HG02642 (cell line): ENCODE measurements around the gene BPIFB4.
"Not testable (repeated sequence)": the region's sequence is repeated elsewhere in the genome, so short reads cannot be mapped to it uniquely, and the experiment has no call there.

Experiments used
- ATAC-seq: cut with Tn5 transposase; IDR thresholded peaks from one replicate; pipeline ENCODE4 v1.9.1; 2021; ENCODE audit warnings: mild to moderate bottlenecking; ENCODE audit not compliant: unreplicated experiment, poor library complexity

The BPIFB4 gene

GRCh38 chr20:33079259-33079658 is at the start of gene BPIFB4:
Gene BPIFB4 (plus strand): TSS chr20:33079643. CDS start chr20:33081527, 1,884 bp downstream.
- no peak for ATAC-seq

GRCh38 chr20:33030076-33030475 is 49.4 kb upstream of the BPIFB4 start:
- no peak for ATAC-seq

GRCh38 chr20:33030569-33030968 is 48.9 kb upstream of the BPIFB4 start:
- ATAC-seq: no peak

GRCh38 chr20:33031531-33031930 is 47.9 kb upstream of the BPIFB4 start, which contains the start of gene BPIFB6:
Gene BPIFB6 (plus strand): TSS chr20:33031648. CDS start chr20:33031648, 0 bp downstream.
- no peak for ATAC-seq

- ATAC-seq: no peak
These were observed 46.9 kb upstream of the BPIFB4 start for GRCh38 chr20:33032555-33032954.

GRCh38 chr20:33033381-33033780 is 46.1 kb upstream of the BPIFB4 start:
- no peak for ATAC-seq

- ATAC-seq: no peak
These were observed 45.3 kb upstream of the BPIFB4 start for GRCh38 chr20:33034115-33034514.

- no peak for ATAC-seq
These were observed 44.4 kb upstream of the BPIFB4 start for GRCh38 chr20:33034901-33035492.

- no peak for ATAC-seq
These were observed 42.0 kb upstream of the BPIFB4 start for GRCh38 chr20:33037456-33037855.

GRCh38 chr20:33038243-33038642 is 41.2 kb upstream of the BPIFB4 start:
- no peak for ATAC-seq

- ATAC-seq: no peak
These were observed 37.0 kb upstream of the BPIFB4 start for GRCh38 chr20:33042430-33042829.

- ATAC-seq: no peak
These were observed 36.3 kb upstream of the BPIFB4 start for GRCh38 chr20:33042983-33043730.

- ATAC-seq: no peak
These were observed 35.7 kb upstream of the BPIFB4 start for GRCh38 chr20:33043731-33044181.

- ATAC-seq: not testable (repeated sequence)
These were observed 34.2 kb upstream of the BPIFB4 start for GRCh38 chr20:33045129-33045721.

GRCh38 chr20:33046412-33046811 is 33.0 kb upstream of the BPIFB4 start:
- no peak for ATAC-seq

GRCh38 chr20:33051333-33051732 is 28.1 kb upstream of the BPIFB4 start:
- no peak for ATAC-seq

GRCh38 chr20:33053291-33054106 is 25.9 kb upstream of the BPIFB4 start, which contains the start of gene BPIFB3:
Gene BPIFB3 (plus strand): TSS chr20:33053903. CDS start chr20:33055436, 1,533 bp downstream.
- no peak for ATAC-seq

- no peak for ATAC-seq
These were observed 25.1 kb upstream of the BPIFB4 start for GRCh38 chr20:33054381-33054780.

GRCh38 chr20:33054791-33055190 is 24.7 kb upstream of the BPIFB4 start:
- ATAC-seq: no peak

- ATAC-seq: no peak
These were observed 20.3 kb upstream of the BPIFB4 start for GRCh38 chr20:33059136-33059535.
